GM23248 (cell line): ENCODE measurements around the gene RC3H2. TPM values are rescaled to one million over a fixed set of nuclear protein-coding genes. Genes with fewer than 3 reads are reported as not detected.

Experiments used
- DNase-seq: peaks from one replicate; pipeline ENCODE4 v3.0.0-alpha.2; 2015
- H2AFZ ChIP-seq: fragments of 200-600 bp; sonication (generic); 2 replicates; pipeline ENCODE4 v1.6.1; 2016; ENCODE audit warnings: antibody characterized with exemption
- H3F3A ChIP-seq: fragments of 200-600 bp; sonication (generic); 2 replicates; pipeline ENCODE4 v1.6.1; 2016; ENCODE audit warnings: mild to moderate bottlenecking, antibody characterized with exemption, mixed run types; ENCODE audit not compliant: insufficient read depth
- H3K27ac ChIP-seq: fragments of 200-600 bp; sonication (generic); 2 replicates; pipeline ENCODE4 v1.5.1; 2016; ENCODE audit warnings: mild to moderate bottlenecking
- H3K27me3 ChIP-seq: fragments of 200-600 bp; sonication (generic); replicated peaks from 2 replicates; pipeline ENCODE4 v1.6.1; 2016; ENCODE audit warnings: mild to moderate bottlenecking; ENCODE audit not compliant: insufficient read depth
- H3K36me3 ChIP-seq: fragments of 200-600 bp; sonication (generic); 2 replicates; pipeline ENCODE4 v1.6.1; 2016; ENCODE audit warnings: low read depth, mild to moderate bottlenecking
- H3K4me1 ChIP-seq: fragments of 200-600 bp; sonication (generic); 2 replicates; pipeline ENCODE4 v1.6.1; 2016; ENCODE audit warnings: mild to moderate bottlenecking; ENCODE audit not compliant: insufficient read depth
- H3K4me2 ChIP-seq: fragments of 200-600 bp; sonication (generic); one replicate; pipeline ENCODE4 v1.6.1; 2016; ENCODE audit warnings: mild to moderate bottlenecking; ENCODE audit not compliant: unreplicated experiment
- H3K4me3 ChIP-seq: fragments of 200-600 bp; sonication (generic); 2 replicates; pipeline ENCODE4 v1.5.1; 2016; ENCODE audit warnings: mild to moderate bottlenecking
- H3K79me2 ChIP-seq: fragments of 200-600 bp; sonication (generic); 2 replicates; pipeline ENCODE4 v1.6.1; 2016; ENCODE audit warnings: mild to moderate bottlenecking; ENCODE audit not compliant: insufficient read depth
- H3K9ac ChIP-seq: fragments of 200-600 bp; sonication (generic); 2 replicates; pipeline ENCODE4 v1.6.1; 2016; ENCODE audit warnings: mild to moderate bottlenecking
- H3K9me2 ChIP-seq: fragments of 200-600 bp; sonication (generic); 2 replicates; pipeline ENCODE4 v1.6.1; 2016; ENCODE audit warnings: mixed run types, mild to moderate bottlenecking, moderate library complexity; ENCODE audit not compliant: insufficient read depth
- H3K9me3 ChIP-seq: fragments of 200-600 bp; sonication (generic); one replicate; pipeline ENCODE4 v1.6.1; 2017; ENCODE audit warnings: low read depth
- H4K20me1 ChIP-seq: fragments of 200-600 bp; sonication (generic); 2 replicates; pipeline ENCODE4 v1.6.0; 2016; ENCODE audit not compliant: insufficient read depth
- EZH2 ChIP-seq: fragments of 200-600 bp; sonication (generic); IDR thresholded peaks from 2 replicates; pipeline ENCODE4 v1.6.1; 2018; ENCODE audit warnings: antibody characterized with exemption, mild to moderate bottlenecking; ENCODE audit not compliant: insufficient read depth, poor library complexity, severe bottlenecking
- EZH2phosphoT487 ChIP-seq: fragments of 200-600 bp; sonication (generic); IDR thresholded peaks from 2 replicates; pipeline ENCODE4 v1.6.1; 2018; ENCODE audit warnings: antibody characterized with exemption, moderate library complexity, mild to moderate bottlenecking, low read depth; ENCODE audit not compliant: insufficient read depth
- WGBS, 2 experiments: methylation state at CpG; one replicate each; pipeline ENCODE4 v1.1.6; 2015 to 2017; ENCODE audit warnings: low lambda C conversion rate in 2 of 2, low coverage in 1 of 2; ENCODE audit errors: missing lambda C conversion rate in 2 of 2; 5-methylcytosine and 5-hydroxymethylcytosine counted together
- in situ Hi-C: fragments of 300-500 bp; cut with MboI; formaldehyde crosslinking; loops from 2 replicates; pipeline ENCODE4 v1.15.0; 2020
- polyA plus RNA-seq: library from polyadenylated mRNA; unstranded; fragments of >200 nt; fragmentation: Nextera tagmentation; extraction: Ambion mirVana; gene quantifications from 2 replicates; pipeline ENCODE4 v1.2.1, GENCODE V29; 2016
- total RNA-seq: library from RNA; depleted of rRNA; stranded (reverse); fragments of >200 nt; shearing (Covaris generic); gene quantifications from 2 replicates; pipeline ENCODE4 v1.2.3, GENCODE V29; 2014

Gene RC3H2
- total and polyA plus RNA-seq, 2 experiments from 2014 or later, result 22.1 to 26.8 TPM

GRCh38 chr9:122929796-122930354 is 24.7 kb upstream of the RC3H2 start:
- TF ChIP-seq EZH2 (no peak), EZH2phosphoT487 (no peak)
- H3K4me3 ChIP-seq, result peak overlapping the region; percentile 93
- no peaks in the 10 kb centered on the region for H3K36me3 ChIP-seq
- WGBS, 2 experiments, result 46 to 57% methylated on average over 1 of the region's 1 CpG
- peak overlapping the region; percentile 84; the same call in 1 of the 2 replicates for H3K9ac ChIP-seq
- H2AFZ ChIP-seq, result no peak overlapping the region
- peaks cover 98% of the 10 kb centered on the region for H3K79me2 ChIP-seq
- H3K4me1 ChIP-seq, result peaks cover 17% of the 10 kb centered on the region
- no peaks in the 10 kb centered on the region for H3K9me2 ChIP-seq
- H3K27me3 ChIP-seq, result no peaks in the 10 kb centered on the region
- peak overlapping the region; percentile 80 for H3K4me2 ChIP-seq
- no peak for DNase-seq
- H3K27ac ChIP-seq, result no peak overlapping the region
- in situ Hi-C loops, result no loop called here
- H4K20me1 ChIP-seq, result no peaks in the 10 kb centered on the region
- no peaks in the 10 kb centered on the region for H3K9me3 ChIP-seq
- H3F3A ChIP-seq, result peaks cover 15% of the 10 kb centered on the region

- Histone ChIP-seq H3K9me2 (no peaks in the 10 kb centered on the region), H3K36me3 (0 out of 2 replicates have a peak, but pooled peaks cover 3% of the 10 kb centered on the region), H4K20me1 (no peaks in the 10 kb centered on the region), H3K27ac (no peak overlapping the region), H3K4me3 (no peak overlapping the region), H3K9me3 (no peaks in the 10 kb centered on the region), H2AFZ (no peak overlapping the region), H3K9ac (no peak overlapping the region), H3K27me3 (no peaks in the 10 kb centered on the region), H3F3A (no peaks in the 10 kb centered on the region), H3K4me2 (no peak overlapping the region), H3K4me1 (no peaks in the 10 kb centered on the region), H3K79me2 (peaks cover 91% of the 10 kb centered on the region)
- TF ChIP-seq EZH2 (no peak), EZH2phosphoT487 (no peak)
- WGBS, 2 experiments, result 93 to 96% methylated on average over 3 of the region's 3 CpGs
- in situ Hi-C loops, result no loop called here
- DNase-seq, result no peak
Measured at GRCh38 chr9:122923947-122924346, 18.8 kb upstream of the RC3H2 start.

- H3K9me3 ChIP-seq, result no peaks in the 10 kb centered on the region
- no peaks in the 10 kb centered on the region for H3K4me1 ChIP-seq
- WGBS, 2 experiments, result 90 to 94% methylated on average over 7 to 8 of the region's 8 CpGs
- no peak overlapping the region for H2AFZ ChIP-seq
- no peak for TF ChIP-seq EZH2
- H3K9me2 ChIP-seq, result no peaks in the 10 kb centered on the region
- no peak overlapping the region for H3K4me2 ChIP-seq
- 0 out of 2 replicates have a peak, but pooled peaks cover 3% of the 10 kb centered on the region for H3K36me3 ChIP-seq
- in situ Hi-C loops, result no loop called here
- no peaks in the 10 kb centered on the region for H3F3A ChIP-seq
- no peak overlapping the region for H3K9ac ChIP-seq
- no peak overlapping the region for H3K27ac ChIP-seq
- no peak overlapping the region for H3K4me3 ChIP-seq
- no peak for DNase-seq
- no peaks in the 10 kb centered on the region for H4K20me1 ChIP-seq
- H3K27me3 ChIP-seq, result no peaks in the 10 kb centered on the region
- H3K79me2 ChIP-seq, result peaks cover 88% of the 10 kb centered on the region
Measured at GRCh38 chr9:122922713-122923112, 17.6 kb upstream of the RC3H2 start.

- in situ Hi-C loops, result no loop called here
- H3K36me3 ChIP-seq, result 0 out of 2 replicates have a peak, but pooled peaks cover 3% of the 10 kb centered on the region
- H3K9me2 ChIP-seq, result no peaks in the 10 kb centered on the region
- no peak overlapping the region for H2AFZ ChIP-seq
- H3K27me3 ChIP-seq, result no peaks in the 10 kb centered on the region
- peaks cover 53% of the 10 kb centered on the region for H3K79me2 ChIP-seq
- H3K27ac ChIP-seq, result no peak overlapping the region
- H4K20me1 ChIP-seq, result no peaks in the 10 kb centered on the region
- no peaks in the 10 kb centered on the region for H3K9me3 ChIP-seq
- H3F3A ChIP-seq, result peaks cover 22% of the 10 kb centered on the region; the same call in 1 of the 2 replicates
- no peaks in the 10 kb centered on the region for H3K4me1 ChIP-seq
- WGBS, 2 experiments, result 94 to 98% methylated on average over 2 of the region's 2 CpGs
- no peak overlapping the region for H3K9ac ChIP-seq
- H3K4me3 ChIP-seq, result no peak overlapping the region
- DNase-seq, result no peak
- no peak for TF ChIP-seq EZH2phosphoT487
- TF ChIP-seq EZH2, result no peak
- no peak overlapping the region for H3K4me2 ChIP-seq
Measured at GRCh38 chr9:122918310-122918709, 13.2 kb upstream of the RC3H2 start.
